ENCODE data around the gene CAMSAP1. TPM values are rescaled to one million over a fixed set of nuclear protein-coding genes. Genes with fewer than 3 reads are reported as not detected.

CAMSAP1 gene
- total RNA-seq, 6 experiments from 2014 or later: 5.2 to 16.1 (median 10.4) TPM

GRCh38 chr9:135910216-135910615, 2.9 kb upstream of the CAMSAP1 start:
- intact Hi-C loops (cut with DNase I): no loop called here

GRCh38 chr9:135909371-135909770, 2.0 kb upstream of the CAMSAP1 start:
- TF ChIP-seq CTCF (IDR thresholded peaks at IDR 0.05) (no peak), POLR2A (IDR thresholded peaks at IDR 0.05) (no peak)
- Histone ChIP-seq H3K4me3 (no peak overlapping the region), H3K9me3 (no peaks in the 10 kb centered on the region), H3K4me1 (peaks cover 0 to 25% (median 8%) of the 10 kb centered on the region in 4 donors), H3K36me3 (peaks cover 0 to 5% (median 0%) of the 10 kb centered on the region in 4 donors), H3K27me3 (no peaks in the 10 kb centered on the region), H3K27ac (no peak overlapping the region)
- WGBS (ENCODE audit: insufficient coverage, low coverage, low lambda C conversion rate, missing lambda C conversion rate): 71% methylated on average over 1 of the region's 6 CpGs
- ATAC-seq (no peak), DNase-seq (no peak)
- intact Hi-C loops (cut with DNase I): loop anchor here in 1 of 2 donors (10.0 kb wide), 1 partner anchor 45 kb away; no protein-coding TSS in a partner anchor

More at GRCh38 chr9:135910216-135910615, 2.9 kb upstream of the CAMSAP1 start:
- no peak overlapping the region for H3K27ac ChIP-seq
- H3K36me3 ChIP-seq: peaks cover 0 to 5% (median 0%) of the 10 kb centered on the region in 4 donors
- H3K9me3 ChIP-seq: no peaks in the 10 kb centered on the region
- H3K4me1 ChIP-seq: peaks cover 0 to 20% (median 7%) of the 10 kb centered on the region in 4 donors
- no peaks in the 10 kb centered on the region for H3K27me3 ChIP-seq
- H3K4me3 ChIP-seq: no peak overlapping the region
- WGBS (ENCODE audit: insufficient coverage, low coverage, low lambda C conversion rate, missing lambda C conversion rate): 76% methylated on average over 2 of the region's 2 CpGs
- ATAC-seq (no peak), DNase-seq (no peak)
- no peak for TF ChIP-seq CTCF (IDR thresholded peaks at IDR 0.05)
- TF ChIP-seq POLR2A (IDR thresholded peaks at IDR 0.05): no peak

GRCh38 chr9:135908754-135909204, 1.4 kb upstream of the CAMSAP1 start:
- intact Hi-C loops (cut with DNase I): loop anchor here in 1 of 2 donors (10.0 kb wide), 1 partner anchor 46 kb away; no protein-coding TSS in a partner anchor
- Histone ChIP-seq H3K9me3 (no peaks in the 10 kb centered on the region), H3K27ac (no peak overlapping the region), H3K27me3 (no peaks in the 10 kb centered on the region), H3K36me3 (peaks cover 0 to 5% (median 0%) of the 10 kb centered on the region in 4 donors), H3K4me3 (peak overlapping the region in 1 of 3 donors; percentile 89), H3K4me1 (peaks cover 0 to 25% (median 8%) of the 10 kb centered on the region in 4 donors)
- no peak for ATAC-seq
- DNase-seq: no peak
- TF ChIP-seq POLR2A (IDR thresholded peaks at IDR 0.05) (no peak), CTCF (IDR thresholded peaks at IDR 0.05) (no peak)
- 75% methylated on average over 12 of the region's 12 CpGs for WGBS (ENCODE audit: insufficient coverage, low coverage, low lambda C conversion rate, missing lambda C conversion rate)

- WGBS (ENCODE audit: insufficient coverage, low coverage, low lambda C conversion rate, missing lambda C conversion rate): 79% methylated on average over 5 of the region's 42 CpGs
- peaks cover 0 to 3% (median 0%) of the 10 kb centered on the region in 4 donors for H3K36me3 ChIP-seq
- intact Hi-C loops (cut with DNase I): loop anchor here in 1 of 2 donors (10.0 kb wide), 1 partner anchor 47 kb away; no protein-coding TSS in a partner anchor
- H3K27ac ChIP-seq: peak overlapping the region in 2 of 3 donors; percentile 47
- TF ChIP-seq POLR2A (IDR thresholded peaks at IDR 0.05) (no peak), CTCF (IDR thresholded peaks at IDR 0.05) (no peak)
- peaks cover 0 to 25% (median 8%) of the 10 kb centered on the region in 4 donors for H3K4me1 ChIP-seq
- H3K9me3 ChIP-seq: no peaks in the 10 kb centered on the region
- ATAC-seq (no peak), DNase-seq (no peak)
- peak overlapping the region; percentile 83 to 89 (median 84) for H3K4me3 ChIP-seq
- no peaks in the 10 kb centered on the region for H3K27me3 ChIP-seq
Observed at GRCh38 chr9:135908093-135908753, 877 bp upstream of the CAMSAP1 start.
